ENCODE measurements around the gene ATP6V0E2. TPM values are rescaled to one million over a fixed set of nuclear protein-coding genes. Genes with fewer than 3 reads are reported as not detected.

Gene ATP6V0E2
- total RNA-seq, 1 experiment from 2014 or later: 50.1 TPM

DNA sequence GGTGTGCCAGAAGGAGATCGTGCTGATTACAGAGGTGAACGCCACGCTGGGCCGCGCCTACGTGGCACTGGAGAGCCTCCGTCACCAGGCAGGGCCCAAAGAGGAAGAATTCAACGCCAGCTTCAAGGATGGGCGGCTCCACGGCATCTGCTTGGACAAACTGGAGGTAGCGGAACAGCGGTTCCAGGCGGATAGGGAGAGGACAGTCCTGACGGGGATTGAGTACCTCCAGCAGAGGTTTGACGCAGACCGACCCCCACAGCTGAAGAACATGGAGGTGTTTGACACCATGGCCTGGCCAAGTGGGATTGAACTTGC is 12.1 kb upstream of the ATP6V0E2 start:
- H3K4me1 ChIP-seq (ENCODE audit: insufficient read depth, low read length, poor library complexity, severe bottlenecking): no peaks in the 10 kb centered on the region
- TF ChIP-seq CTCF (conservative IDR thresholded peaks at IDR 0.05; ENCODE audit: low read depth, low read length): no peak
- no peak for TF ChIP-seq EZH2 (IDR thresholded peaks at IDR 0.05; ENCODE audit: borderline replicate concordance, low read depth, low read length, poor library complexity, severe bottlenecking)
- H3K9me3 ChIP-seq (ENCODE audit: low read depth, low read length, poor library complexity, severe bottlenecking): no peaks in the 10 kb centered on the region
- no peak overlapping the region for H3K27ac ChIP-seq (ENCODE audit: low read depth, low read length, poor library complexity, severe bottlenecking)
- ChIA-PET CTCF (no interaction called here), POLR2A (ENCODE audit: low non-redundant PET) (no interaction called here)
- H3K27me3 ChIP-seq (replicated peaks; ENCODE audit: insufficient read depth, low read depth, low read length, poor library complexity): no peaks in the 10 kb centered on the region
- DNase-seq (ENCODE audit: low spot score): no peak
- no peak overlapping the region for H3K4me3 ChIP-seq (ENCODE audit: low read depth, low read length, poor library complexity, severe bottlenecking)
- no peaks in the 10 kb centered on the region for H3K36me3 ChIP-seq (ENCODE audit: insufficient read depth, low read length, poor library complexity, severe bottlenecking)
- BruUV-seq (replicated peaks): no TSS peak
- intact Hi-C loops (cut with micrococcal nuclease; ENCODE audit: unreplicated experiment): no loop called here

GRCh38 chr7:149862156-149862555 is 11.6 kb upstream of the ATP6V0E2 start:
- CTCF ChIA-PET: no interaction called here
- BruUV-seq (replicated peaks): no TSS peak
- Histone ChIP-seq H3K36me3 (ENCODE audit: insufficient read depth, low read length, poor library complexity, severe bottlenecking) (no peaks in the 10 kb centered on the region), H3K9me3 (ENCODE audit: low read depth, low read length, poor library complexity, severe bottlenecking) (no peaks in the 10 kb centered on the region), H3K27ac (ENCODE audit: low read depth, low read length, poor library complexity, severe bottlenecking) (no peak overlapping the region), H3K4me1 (ENCODE audit: insufficient read depth, low read length, poor library complexity, severe bottlenecking) (no peaks in the 10 kb centered on the region), H3K4me3 (ENCODE audit: low read depth, low read length, poor library complexity, severe bottlenecking) (no peak overlapping the region), H3K27me3 (replicated peaks; ENCODE audit: insufficient read depth, low read depth, low read length, poor library complexity) (no peaks in the 10 kb centered on the region)
- intact Hi-C loops (cut with micrococcal nuclease; ENCODE audit: unreplicated experiment): no loop called here
- no peak for DNase-seq (ENCODE audit: low spot score)
- POLR2A ChIA-PET (ENCODE audit: low non-redundant PET): no interaction called here
- TF ChIP-seq CTCF (conservative IDR thresholded peaks at IDR 0.05; ENCODE audit: low read depth, low read length): no peak
- TF ChIP-seq EZH2 (IDR thresholded peaks at IDR 0.05; ENCODE audit: borderline replicate concordance, low read depth, low read length, poor library complexity, severe bottlenecking): no peak

DNA sequence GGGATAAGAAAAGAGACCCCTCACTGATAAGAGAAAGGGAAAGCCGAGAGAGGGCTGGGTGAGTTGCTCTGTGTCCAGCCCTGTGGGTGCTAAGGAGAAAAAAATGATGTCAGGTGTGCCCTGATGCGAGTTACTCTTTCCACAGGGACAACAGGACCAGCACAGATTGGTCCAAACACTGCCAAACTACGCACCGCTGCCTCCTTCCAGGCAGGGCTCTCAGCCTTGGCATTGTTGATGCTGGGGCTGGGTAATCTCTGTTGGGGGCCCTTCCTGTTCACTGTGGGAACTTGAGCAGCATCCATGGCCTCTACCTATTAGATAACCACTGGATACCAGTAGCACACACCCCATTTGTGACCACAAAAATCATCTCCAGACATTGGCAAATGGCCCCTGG is 10.3 kb upstream of the ATP6V0E2 start:
- intact Hi-C loops (cut with micrococcal nuclease; ENCODE audit: unreplicated experiment): no loop called here
- H3K27me3 ChIP-seq (replicated peaks; ENCODE audit: insufficient read depth, low read depth, low read length, poor library complexity): no peaks in the 10 kb centered on the region
- no peaks in the 10 kb centered on the region for H3K36me3 ChIP-seq (ENCODE audit: insufficient read depth, low read length, poor library complexity, severe bottlenecking)
- ChIA-PET POLR2A (ENCODE audit: low non-redundant PET) (no interaction called here), CTCF (no interaction called here)
- no peak for DNase-seq (ENCODE audit: low spot score)
- H3K9me3 ChIP-seq (ENCODE audit: low read depth, low read length, poor library complexity, severe bottlenecking): no peaks in the 10 kb centered on the region
- H3K4me1 ChIP-seq (ENCODE audit: insufficient read depth, low read length, poor library complexity, severe bottlenecking): no peaks in the 10 kb centered on the region
- no peak overlapping the region for H3K4me3 ChIP-seq (ENCODE audit: low read depth, low read length, poor library complexity, severe bottlenecking)
- no TSS peak for BruUV-seq (replicated peaks)
- H3K27ac ChIP-seq (ENCODE audit: low read depth, low read length, poor library complexity, severe bottlenecking): no peak overlapping the region
- TF ChIP-seq CTCF (conservative IDR thresholded peaks at IDR 0.05; ENCODE audit: low read depth, low read length) (no peak), EZH2 (IDR thresholded peaks at IDR 0.05; ENCODE audit: borderline replicate concordance, low read depth, low read length, poor library complexity, severe bottlenecking) (no peak)

Data from A673 (cell line).